GM19397 (cell line): ENCODE results near the gene RPIA.

Experiments used
- ATAC-seq: cut with Tn5 transposase; IDR thresholded peaks from one replicate; pipeline ENCODE4 v1.9.1; 2021; ENCODE audit warnings: mild to moderate bottlenecking, moderate library complexity; ENCODE audit not compliant: unreplicated experiment

The RPIA gene

DNA sequence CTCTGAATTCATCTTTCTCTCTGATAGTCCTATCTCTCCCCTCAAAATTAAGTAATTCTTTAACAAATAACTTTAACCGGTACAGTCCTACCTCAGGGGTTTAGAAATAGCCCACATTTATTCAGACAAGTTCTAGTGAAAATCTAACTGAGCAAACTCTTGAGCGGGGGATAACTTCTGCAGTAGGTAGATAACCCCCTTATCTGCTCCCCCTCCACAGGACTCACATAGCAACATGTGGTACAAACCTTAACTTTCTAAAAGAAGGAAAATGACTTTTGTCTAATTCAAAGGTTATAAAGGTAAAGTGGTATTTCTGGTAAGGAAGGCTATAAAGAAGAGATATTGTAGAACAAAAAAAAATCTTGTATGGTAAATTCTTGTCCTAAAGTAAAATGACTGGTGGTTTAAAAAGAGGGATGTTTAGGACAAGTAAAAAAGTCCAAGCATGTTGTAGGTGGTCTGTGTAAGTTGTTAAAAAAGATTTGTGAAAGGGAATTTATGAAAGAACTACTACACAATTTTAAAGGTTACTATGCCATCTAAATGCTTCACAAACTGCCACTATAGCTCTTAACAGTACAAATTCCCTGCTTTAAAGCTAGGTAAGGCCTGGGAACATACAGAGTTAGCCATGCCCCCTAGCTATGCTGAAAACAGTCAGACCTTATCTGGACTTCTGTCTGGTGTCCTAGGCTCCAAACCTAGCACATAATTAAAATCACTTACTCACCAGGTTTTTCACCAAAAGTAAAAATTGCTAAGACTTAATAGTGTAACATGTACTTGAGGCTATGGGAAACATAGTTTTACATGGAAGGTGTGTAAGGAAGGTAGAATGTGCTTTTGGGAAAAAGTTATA is 8.1 kb upstream of the RPIA start:
- ATAC-seq, result no peak

DNA sequence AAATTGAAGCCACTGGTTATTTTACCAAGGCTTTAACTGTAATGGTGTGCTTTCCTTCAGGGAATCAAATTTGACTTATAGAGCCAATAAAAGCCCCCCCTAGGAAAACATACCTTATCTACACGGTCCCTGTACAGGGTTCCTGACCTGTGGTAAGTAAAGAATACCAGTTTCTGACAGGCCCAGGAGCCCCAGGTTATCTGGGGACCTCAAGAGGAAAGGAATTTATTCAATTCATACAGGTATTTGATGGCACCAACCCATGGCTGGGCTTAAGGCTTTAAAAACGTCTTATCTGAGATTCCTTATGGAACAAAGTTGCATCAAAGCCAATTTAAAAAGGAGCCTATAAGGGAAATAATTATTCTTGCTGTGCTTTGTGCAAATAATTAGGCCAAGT is 7.0 kb upstream of the RPIA start:
- ATAC-seq, result no peak

DNA sequence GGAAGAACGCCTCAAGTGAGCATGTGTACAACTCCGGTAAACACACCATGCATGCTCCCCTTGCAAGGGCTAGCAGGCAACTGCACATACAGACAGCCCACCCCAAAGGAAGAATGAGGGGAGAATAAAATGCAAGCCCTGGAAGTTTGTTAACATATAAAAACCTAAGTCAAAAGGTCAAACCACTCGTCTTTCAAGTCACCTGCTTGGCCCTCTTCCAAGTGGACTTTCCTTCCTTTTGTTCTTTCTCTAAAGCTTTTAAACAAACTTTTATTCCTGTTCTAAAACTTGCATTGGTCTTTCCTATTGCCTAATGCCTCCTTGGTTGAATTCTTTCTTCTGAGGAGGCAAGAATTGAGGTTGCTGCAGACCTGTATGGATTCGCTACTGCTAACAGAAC is 5.2 kb upstream of the RPIA start:
- ATAC-seq, result no peak

DNA sequence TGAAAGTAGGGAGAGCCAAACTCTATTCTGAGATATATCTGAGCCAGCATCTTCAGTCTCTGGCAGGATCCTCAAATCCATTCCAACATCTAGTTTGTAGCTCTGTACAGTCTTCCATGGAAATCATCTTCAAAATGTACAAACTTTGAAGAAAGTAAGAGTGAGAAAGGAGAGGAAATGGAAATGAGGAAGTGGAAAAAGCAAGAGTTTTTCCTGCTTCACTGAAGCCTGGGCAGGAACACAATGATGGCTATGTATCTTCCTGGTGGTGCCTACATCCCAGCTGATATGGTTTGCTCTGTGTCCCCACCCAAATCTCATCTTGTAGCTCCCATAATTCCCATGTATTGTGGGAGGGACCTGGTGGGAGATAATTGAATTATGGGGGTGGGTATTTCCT is 4.1 kb upstream of the RPIA start:
- no peak for ATAC-seq

DNA sequence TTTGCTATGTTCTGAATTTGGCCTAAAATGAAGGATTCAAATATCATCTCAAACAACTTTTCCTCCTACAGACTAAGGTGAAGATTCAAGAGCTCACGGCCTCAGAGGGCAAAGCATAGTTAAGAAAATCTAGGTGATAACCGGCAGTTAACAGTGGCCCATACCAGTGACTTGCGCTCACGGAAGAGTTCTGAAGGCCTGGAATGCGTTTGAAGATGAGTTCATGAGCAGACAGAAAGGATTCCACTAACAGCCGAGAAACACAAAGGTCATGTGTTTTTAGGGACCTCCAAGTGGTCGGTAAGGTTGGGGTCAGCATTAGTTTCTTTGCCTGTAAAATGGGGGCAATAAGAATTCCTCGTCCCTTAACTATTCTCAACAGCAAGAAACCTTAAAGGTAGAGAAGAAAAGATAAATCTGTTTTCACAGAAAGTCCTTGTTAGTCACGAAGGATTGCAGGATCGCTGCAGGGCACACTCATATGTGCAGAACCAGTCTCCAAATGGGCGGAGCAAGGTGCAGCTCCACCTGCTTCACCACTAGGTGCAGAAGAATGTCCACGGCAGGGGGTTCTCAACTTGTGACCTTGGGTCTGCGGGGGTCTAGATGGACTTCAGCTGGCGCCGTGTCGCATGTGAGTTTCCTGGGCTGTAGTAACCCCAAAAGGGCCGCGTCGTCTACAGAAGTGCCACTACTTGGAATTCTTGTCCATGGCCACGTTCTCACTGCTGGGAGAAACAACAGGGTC is 708 bp upstream of the RPIA start:
- peak; percentile 0 for ATAC-seq

DNA sequence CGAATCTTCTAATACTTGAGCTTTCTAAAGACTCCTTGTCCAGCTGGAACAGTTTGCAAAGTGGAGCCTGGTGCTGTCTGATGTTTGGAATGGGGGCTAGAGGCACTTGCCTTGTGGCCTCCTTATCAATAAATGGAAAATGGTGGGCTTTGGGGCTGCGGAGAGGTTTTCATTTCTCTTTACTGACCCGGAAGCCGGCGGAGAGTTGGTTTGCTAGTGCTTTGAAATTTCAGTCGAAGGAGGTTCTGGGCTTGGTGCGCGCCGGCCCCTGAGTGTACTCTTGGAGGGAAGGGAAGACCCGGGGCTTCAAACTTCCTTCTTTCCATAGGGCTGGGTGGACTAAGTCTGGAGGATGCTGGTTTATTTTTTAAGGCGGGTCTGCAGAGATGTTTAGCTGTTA is 714 bp downstream of the RPIA start:
- ATAC-seq, result no peak

DNA sequence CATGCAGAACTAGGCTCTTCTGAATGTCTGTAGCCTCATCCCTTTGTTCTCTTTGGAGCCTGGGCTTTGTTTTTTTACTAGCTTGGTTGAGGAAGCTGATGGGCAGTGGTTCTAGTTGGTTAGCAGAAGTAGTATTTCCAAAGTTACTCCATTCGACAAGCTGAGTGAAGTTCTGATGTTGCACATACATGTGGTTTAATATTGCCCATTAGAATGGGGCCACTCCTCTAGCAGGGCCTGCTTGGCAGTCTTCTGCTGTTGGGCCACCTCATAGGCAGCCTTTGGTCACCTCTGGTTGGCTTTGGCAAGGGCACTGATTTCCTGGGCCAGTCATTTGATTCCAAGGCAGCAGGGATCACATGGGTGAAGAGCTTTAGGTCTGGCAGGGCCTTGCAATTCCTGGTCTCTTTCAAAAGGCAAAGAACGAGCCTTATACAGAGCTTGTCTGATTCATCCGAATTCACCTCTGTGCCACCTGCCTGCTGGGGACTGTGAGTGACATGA is 2.5 kb downstream of the RPIA start:
- ATAC-seq, result no peak

DNA sequence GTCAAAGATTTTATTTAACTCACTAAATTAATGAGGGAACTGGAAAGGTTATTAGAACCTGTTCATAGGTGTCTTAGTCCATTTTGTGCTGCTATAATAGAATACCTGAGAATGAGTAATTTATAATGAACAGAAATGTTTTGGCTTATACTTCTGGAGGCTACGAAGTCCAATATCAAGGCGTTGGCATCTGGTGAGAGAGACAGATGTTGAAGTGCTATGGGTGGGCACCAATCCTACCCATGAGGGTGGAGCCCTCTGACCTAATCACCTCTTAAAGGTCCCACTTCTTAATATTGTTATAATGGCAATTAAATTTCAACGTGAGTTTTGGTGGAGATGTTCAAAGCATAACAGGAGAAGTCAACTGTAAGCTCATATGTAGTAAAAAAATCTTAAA is 5.1 kb downstream of the RPIA start:
- ATAC-seq, result no peak

DNA sequence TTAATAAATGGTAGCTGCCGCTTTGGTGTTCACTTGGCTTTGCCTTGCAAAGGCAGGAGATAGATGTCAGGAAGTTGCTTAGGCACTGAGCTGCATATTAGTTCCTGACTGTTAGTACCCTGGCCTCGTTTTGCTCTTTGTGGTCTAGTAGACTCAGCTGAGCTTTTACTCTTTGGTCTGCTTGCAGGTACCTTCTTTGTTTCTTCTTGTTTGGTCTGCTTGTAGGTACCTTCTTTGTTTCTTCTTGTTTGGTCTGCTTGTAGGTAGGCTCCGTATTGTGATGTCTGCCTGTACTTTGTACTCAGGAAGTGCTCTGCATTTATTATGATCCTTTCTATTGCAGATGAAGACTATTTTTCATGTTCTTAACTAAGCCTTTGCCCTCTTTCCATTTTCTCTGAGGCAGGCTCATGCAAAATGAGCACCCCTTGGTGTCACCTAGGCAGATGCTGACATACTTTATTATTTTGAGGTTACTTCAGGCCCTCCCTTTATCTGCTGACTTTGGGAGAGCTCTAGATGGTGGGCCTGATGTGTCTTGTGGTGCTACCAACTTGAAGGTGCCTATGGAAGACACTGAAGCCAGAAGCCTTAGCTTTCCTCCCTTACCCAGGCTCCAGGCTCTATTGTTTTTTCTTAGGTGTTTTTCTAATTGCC is 6.0 kb downstream of the RPIA start:
- ATAC-seq, result no peak

DNA sequence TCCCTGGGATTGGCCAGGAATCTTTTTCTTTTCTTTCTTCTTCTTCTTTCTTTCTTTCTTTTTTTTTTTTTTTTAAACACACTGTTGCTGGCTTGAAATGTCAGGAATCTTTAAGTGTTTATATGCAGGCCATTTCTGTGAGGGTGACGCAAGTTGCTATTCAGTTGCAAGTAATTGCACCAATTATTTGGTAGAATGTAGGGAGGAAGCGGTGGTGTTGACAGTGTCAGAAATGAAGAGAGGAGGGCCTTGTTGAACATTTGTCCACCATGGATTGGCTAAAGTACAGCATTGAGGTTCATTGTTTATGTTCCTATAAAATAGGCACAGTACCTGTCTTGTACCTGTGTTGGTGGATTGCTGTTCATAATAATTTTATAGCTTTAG is 6.5 kb downstream of the RPIA start:
- no peak for ATAC-seq

DNA sequence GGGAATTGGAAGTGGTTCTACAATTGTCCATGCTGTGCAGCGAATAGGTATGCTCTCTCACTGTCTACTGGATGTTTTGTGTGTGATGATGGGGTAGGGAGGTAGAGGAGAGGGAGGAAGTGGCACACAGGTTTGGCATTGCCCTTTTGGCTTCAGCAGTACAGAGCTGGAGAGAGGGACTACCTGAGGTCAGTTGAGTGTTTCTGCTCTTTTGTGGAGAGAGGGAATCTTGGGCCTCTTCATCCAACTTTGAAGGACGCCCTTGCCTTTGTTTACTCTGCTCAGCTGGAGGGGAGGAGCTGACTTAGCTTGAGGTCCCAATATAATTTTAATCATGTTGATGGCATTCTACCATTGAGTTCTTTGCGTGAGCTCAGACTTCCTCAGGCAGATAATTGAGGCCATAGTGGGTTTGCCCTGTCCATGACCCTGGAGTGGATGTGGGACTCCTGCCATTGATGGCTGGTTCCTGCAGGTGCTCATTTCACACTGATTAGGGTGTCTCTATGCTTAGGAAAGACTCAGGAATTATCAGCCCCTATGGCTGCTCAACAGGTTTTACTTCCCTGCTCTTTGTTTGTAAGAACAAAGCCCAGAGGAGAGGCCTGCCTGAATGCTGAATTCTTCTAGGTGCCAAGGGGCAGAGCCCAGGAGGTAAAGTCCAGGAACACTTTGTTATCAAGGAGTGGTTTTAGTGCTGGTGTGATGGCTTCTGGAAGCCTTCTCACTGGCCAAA is 7.2 kb downstream of the RPIA start:
- no peak for ATAC-seq

DNA sequence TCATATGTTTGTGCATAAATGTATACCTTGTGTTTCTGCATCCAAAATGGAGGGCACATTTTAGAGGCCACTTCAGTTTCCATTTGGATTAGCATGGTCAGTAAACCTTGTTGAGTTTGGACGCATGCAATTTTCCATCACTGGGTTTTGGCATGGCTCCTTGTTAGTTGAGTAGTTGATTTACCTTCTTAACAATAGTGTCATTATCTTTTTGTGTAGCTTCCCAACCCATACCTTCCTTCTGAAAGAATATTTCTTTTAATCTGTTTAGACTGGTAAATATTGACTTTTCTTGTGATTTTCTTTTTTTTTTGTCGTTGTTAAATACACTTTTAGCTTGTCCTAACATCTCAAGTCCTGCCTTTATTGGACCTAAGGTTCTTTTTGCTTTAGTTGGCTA is 15.5 kb downstream of the RPIA start:
- ATAC-seq, result no peak

DNA sequence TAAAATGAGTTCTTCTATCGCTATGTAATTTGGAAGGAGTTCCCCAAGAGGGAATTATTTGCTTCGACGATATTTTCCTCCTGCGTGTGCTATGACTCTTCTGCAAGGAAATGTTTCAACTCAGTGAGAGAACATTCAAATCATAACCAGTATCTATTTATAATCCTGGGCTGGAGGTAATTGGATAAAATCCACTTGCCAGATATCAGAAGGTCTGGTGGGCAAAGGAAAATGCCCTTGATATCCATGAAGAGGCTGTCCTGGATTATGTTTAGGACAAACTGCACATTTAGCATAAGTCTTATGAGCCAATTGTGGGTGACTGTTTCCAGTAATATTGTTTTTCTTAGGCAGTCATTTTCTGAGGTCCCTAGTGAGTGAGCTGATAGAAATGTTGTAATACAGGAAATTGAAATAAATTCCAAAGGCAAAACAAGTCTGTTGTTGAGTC is 17.7 kb downstream of the RPIA start:
- ATAC-seq, result no peak

DNA sequence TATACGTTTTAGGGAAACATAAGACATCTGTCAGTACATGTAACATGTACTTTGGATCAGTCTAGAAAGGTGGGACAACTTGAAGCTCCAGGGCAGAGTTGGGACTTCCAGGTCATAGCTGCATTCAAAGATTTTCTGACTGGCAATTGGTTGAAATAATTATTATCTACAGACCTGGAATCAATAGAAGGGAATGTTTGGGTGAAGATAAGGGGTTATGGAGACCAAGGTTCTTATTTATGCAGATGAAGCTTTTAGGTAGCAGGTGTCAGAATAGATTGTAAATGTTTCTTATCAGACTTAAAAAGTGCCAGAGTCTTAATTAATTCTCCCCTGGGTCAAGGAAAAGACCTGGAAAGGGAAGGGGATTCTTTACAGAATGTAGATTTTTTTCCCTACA is 19.8 kb downstream of the RPIA start:
- no peak for ATAC-seq

DNA sequence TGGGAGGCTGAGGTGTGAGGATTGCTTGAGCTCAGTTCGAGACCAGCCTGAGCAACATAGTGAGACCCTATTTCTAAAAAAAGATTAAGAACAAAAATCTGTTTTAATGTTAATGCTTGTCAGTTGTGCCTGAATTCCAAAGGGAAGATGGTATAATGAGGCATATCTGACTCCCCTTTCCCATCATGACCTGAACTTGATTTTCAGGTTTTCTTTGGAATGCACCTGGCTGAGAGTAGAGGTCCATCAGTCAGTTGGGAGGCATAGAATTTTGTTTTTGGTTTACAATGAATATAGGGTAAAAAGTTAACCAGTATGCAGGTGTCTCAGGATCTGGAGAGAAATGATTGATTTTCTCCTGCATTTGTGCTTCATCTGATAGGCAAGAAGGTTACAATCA is 20.4 kb downstream of the RPIA start:
- no peak for ATAC-seq

DNA sequence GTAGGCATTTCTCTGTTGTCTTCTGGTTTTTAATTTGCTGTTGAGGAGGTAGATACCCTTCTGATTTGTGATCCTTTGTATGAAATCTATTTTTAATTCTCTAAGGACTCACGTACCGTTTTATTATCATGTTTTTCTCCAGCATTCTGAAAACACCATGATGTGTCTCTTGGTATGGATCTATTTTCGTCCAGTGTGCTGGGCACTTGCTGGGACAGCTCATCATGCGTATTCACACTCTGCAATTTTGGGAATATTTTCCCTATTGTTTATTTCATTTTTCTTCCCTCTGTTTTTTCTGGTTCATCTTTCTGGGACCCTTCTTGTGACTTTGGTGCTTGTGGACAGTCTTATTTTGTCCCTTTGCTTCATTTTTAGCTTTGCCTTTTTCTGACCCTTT is 21.9 kb downstream of the RPIA start:
- no peak for ATAC-seq

DNA sequence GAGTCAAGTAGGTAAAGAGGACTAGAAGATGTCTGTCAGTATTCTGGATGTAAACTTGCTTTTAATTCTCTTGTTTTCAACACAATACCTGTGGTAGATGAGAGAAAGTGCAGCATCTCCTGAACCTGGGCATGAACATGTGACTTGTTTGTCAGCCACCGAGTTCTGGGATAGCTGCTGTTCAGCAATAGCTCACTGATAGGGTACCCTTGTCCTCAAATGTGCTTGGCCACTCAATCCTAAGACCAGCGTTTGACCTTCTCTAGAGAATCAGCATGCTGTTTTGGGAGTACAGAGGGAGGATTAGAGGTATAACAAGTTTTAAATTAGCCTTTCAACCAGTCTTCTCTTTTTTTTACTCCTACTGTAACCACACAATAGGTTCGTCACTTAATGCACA is 23.2 kb downstream of the RPIA start:
- ATAC-seq, result no peak

DNA sequence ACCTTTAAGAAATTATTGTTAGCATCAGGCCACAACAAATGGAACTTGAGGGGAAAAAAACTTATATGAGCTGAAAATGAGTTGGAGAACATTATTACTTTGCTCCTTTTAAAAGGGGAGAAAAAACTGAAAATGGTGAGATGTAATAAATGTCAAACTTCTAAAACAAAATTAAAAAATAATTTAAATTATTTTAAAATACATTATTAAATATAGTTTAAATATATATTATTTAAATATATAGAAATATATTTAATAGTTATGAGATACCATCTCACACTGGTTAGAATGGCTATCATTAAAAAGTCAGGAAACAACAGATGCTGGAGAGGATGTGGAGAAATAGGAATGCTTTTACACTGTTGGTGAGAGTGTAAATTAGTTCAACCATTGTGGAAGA is 28.9 kb downstream of the RPIA start:
- ATAC-seq, result no peak

DNA sequence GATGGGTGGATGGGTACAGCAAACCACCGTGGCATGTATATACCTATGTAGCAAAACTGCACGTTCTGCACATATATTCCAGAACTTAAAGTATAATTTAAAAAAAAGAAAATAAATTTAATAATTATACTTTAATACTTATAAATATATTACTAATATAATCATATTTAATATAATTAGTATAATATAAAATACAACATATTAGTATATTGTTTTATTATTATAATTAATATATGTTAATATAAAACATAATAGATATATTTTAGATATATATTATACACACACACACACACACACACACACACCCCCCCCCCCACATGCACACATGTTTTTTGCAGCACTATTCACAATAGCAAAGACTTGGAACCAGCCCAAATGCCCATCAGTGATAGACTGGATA is 29.8 kb downstream of the RPIA start:
- ATAC-seq, result no peak

DNA sequence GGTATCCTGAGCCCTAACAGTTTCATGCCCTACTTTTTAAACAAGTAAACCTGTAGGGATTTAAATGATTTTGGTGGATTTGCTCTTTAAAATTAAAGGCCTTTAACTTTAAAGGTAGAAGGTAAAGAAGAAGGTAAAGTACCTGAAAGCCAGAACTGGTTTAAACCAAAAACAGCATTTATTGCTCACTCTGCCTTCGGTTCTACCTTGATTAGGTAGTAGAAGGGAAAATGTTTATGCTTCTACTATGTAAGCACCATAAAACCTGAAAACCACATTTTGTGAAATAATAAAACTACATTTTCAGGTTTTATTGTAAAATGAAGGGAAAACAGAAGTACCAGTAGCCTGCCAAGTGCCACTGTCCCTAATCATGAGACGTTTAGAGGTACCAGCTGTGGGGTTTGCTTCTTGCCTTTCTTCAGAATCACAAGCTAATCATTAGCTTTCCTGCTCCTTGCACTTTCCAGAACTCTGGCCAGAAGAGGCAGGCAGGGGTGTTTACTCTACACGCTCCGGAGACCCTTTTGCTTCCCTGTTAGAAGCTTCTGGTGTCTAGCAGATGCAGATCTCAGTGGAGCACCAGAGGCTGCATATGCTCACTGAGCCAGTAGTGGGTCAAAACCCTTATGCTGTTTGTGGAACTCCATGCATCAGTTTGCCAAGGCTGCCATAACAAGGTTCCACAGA is 33.3 kb downstream of the RPIA start:
- ATAC-seq, result no peak
